HG03378 (cell line): ENCODE results near the gene C10orf95.

Source experiments
- ATAC-seq: cut with Tn5 transposase; IDR thresholded peaks from one replicate; pipeline ENCODE4 v1.9.1; 2021; ENCODE audit warnings: mild to moderate bottlenecking, moderate library complexity; ENCODE audit not compliant: unreplicated experiment

The C10orf95 gene

DNA sequence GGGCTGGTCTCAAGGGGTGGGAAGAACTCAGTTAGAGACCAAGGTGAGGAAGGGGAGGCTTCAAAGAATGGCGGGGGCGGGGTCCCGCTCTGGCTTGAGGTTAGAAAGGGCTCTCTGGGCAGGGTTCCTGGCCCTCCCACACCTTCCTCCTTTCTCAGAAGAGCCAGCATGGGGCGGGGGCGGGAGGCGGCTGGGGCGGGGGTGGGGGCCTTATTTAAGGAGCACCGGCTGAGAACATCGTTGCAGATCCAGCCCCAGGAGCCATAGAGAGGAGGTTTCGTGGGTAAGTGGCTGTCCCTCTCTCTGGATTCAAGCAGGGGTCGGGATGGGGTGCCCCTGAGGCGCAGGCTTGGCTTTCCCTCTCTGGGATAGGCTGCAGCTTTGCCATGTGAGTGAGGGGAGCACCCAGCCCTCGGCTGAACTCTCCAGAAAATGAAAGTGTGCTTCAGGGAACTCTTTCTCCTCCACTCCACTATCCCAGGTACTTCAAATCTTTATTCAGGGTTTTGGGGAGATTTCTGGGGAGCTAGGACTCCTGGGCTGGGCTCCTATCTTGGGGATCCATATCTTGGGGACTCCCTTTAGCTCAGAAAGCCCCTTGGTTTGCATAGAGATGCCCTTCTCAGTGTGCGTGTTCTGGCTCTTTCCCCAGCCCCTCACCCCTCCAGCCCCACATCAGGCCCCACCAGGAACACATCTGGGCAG is 15.7 kb downstream of the C10orf95 start:
- ATAC-seq = no peak

DNA sequence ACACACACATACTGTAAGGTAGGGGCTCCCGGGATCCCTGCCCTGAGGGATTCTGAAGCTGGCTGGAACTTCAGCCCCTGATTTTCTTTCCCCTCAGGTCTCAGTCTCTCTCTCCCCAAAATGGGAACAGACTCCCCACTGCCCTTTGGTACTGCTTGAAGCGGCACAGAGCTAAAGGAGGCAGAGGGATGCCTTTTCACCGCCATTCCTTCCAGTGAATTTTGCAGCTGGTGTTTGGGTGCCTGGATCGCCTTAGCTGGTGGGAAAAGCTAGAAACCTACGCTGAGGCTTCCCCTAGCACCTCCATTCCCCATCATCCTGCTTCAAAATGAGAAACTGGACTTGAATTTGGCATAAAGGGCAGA is 16.2 kb downstream of the C10orf95 start:
- ATAC-seq = no peak

- ATAC-seq = no peak
Observed at GRCh38 chr10:102434394-102435132, 16.8 kb downstream of the C10orf95 start.

GRCh38 chr10:102433619-102434046 is 17.7 kb downstream of the C10orf95 start:
- ATAC-seq = no peak

GRCh38 chr10:102432162-102432950 is 19.0 kb downstream of the C10orf95 start, which contains the start of gene CUEDC2:
CUEDC2 (minus strand) TSS chr10:102432574; CDS start chr10:102425188, 7,386 bp downstream.
- peak; percentile 76 for ATAC-seq

DNA sequence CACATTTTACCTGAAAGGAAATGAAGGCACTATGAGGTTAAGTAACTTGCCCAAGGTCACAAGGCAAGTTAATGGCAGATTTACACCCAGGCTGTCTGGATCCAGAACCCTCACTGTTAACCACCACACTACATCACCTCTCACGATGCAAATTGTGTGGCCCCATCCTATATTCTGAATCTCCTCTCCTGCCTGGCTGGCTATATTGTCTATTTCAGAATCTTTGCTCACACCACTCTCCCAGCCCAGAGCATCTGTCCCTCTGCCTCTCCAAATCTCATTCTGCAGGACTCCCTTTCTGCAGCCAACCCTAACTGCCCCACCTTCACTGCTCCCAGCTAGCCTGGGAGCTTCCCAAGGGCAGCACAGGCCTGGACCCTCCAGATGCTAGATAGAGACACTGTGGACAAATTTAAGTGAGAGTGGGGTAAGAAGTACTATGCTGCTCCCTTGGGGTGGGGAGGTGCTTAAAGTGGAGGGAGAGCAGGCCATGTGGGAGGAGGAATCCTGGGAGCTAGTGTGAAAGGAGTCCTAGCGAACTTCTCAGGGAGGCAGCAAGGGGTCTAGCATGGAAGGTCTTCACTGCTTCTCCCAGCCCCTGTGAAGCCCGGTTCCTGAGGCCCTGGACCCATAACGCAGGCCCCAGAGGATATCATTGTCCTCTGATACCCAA is 19.8 kb downstream of the C10orf95 start:
- no peak for ATAC-seq

DNA sequence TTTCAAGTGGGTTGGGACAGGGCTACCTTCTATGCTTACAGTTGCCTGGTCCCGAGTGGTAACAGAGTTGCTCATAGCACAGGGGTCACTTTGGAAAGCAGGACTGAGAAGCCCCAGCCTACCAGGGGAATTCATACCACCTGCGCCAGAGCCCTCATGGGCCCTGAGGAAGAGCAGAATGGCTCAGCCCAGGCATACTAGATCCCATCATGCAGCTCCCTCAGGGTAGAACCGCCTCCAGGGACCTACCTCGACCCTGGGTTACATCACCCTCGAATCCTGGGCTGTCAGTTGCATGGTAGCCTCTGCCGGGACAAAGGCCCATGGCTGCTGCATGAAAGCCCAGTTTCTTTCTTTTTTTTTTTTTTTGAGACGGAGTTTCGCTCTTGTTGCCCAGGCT is 21.9 kb downstream of the C10orf95 start:
- ATAC-seq = no peak

DNA sequence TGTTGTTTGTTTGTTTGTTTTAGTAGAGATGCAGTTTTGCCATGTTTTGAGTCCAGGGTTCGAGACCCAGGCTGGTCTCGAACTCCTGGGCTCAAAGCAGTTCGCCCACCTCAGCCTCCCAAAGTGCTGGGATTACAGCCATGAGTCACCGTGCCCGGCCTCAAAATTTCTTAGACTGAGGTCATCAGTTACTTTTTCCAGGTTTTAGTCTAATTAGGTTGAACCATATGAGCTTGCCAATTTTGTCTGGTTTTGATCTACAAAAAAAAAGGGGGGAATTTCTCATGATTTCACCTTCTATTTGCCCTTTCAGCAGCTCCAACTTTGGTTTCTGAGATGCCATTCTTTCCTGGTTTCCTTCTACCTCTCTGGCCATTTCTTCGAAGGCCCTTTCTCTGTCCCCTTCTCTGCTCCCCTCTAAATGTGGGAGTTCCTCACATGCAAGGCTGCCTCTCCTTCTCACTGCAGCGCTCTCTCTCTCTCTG is 24.5 kb downstream of the C10orf95 start:
- no peak for ATAC-seq

- ATAC-seq = no peak
Observed at GRCh38 chr10:102425444-102425843, 25.9 kb downstream of the C10orf95 start.

GRCh38 chr10:102424916-102425315 is 26.4 kb downstream of the C10orf95 start:
- ATAC-seq = no peak

DNA sequence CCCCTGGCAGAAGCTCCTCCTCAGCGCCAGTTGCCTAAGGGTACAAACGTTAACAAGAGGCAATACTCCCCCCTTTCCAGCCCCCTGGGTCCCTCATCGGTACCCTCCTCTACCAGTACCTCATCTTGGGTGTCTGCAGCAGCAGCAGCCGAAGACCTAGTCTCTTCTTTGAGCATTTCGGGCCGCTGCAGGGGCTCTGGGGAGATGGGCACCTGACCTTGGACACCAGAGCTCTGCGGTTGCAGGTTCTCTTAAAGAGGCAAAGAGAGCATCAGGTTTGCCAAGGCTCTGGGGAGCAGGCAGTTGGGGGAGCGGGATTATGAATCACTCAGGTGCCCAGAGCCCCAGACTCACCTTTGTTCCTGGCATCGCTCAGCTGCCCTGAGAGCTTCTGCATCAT is 27.2 kb downstream of the C10orf95 start:
- ATAC-seq = no peak

DNA sequence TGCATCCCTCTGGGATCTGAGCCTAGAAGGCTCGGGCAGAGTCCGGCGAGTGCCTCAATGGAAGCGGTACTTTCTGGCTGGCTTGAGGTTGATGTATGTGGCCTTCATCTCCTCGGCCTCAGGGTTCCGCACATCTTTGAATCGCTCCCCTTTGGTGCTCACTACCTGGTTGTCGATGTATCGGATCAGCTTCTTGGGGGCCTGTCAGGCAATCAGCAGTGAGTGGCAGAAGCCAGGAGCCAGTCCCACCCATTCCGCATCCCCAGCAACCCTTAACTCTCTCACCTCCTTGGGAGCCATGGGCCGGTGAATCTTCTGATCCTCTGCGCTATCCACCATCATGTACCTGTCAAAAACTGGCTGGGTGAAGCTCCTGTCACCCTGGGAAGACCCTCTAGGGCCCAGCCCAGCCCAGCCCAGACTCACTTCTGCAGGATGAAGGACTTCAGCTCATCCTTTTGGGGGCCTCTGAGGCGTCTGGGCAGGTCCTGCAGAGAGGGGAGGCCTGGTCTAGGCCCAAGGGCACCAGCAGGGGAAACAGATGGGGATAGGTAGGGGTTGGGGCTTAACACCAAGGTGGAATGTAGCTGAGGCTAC is 27.9 kb downstream of the C10orf95 start:
- ATAC-seq = no peak

- ATAC-seq = no peak
Observed at GRCh38 chr10:102422545-102423129, 28.7 kb downstream of the C10orf95 start.

DNA sequence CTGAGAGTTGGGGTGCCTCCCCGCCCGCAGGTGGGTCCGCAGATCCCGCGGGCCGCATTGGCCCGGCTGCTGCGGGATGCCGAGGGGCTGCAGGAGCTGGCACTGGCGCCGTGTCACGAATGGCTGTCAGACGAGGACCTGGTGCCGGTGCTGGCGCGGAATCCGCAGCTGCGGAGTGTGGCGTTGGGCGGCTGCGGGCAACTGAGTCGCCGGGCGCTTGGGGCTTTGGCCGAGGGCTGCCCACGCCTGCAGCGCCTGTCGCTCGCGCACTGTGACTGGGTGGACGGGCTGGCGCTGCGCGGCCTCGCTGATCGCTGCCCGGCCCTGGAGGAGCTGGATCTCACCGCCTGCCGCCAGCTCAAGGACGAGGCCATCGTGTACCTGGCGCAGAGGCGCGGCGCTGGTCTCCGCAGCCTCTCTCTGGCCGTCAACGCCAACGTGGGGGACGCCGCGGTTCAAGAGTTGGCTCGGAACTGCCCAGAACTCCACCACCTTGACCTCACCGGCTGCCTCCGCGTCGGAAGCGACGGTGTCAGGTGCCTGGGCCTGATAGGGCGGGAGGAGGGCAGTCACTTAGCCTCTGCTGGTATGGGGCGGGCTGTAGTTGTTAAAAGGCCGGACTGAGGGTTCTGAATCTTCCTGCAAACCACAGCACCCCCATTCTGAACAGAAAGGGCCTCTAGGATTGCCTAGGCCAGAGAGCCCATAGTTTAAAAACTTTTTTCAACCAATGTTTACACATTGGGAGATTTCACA is 29.4 kb downstream of the C10orf95 start:
- ATAC-seq = no peak

GRCh38 chr10:102421507-102421756 is 29.9 kb downstream of the C10orf95 start:
- no peak for ATAC-seq

- ATAC-seq = peak; percentile 58
Observed at GRCh38 chr10:102420714-102421506, 30.4 kb downstream of the C10orf95 start, which contains the start of gene FBXL15. FBXL15 (plus strand) TSS chr10:102420836; CDS start chr10:102421130, 294 bp downstream.

DNA sequence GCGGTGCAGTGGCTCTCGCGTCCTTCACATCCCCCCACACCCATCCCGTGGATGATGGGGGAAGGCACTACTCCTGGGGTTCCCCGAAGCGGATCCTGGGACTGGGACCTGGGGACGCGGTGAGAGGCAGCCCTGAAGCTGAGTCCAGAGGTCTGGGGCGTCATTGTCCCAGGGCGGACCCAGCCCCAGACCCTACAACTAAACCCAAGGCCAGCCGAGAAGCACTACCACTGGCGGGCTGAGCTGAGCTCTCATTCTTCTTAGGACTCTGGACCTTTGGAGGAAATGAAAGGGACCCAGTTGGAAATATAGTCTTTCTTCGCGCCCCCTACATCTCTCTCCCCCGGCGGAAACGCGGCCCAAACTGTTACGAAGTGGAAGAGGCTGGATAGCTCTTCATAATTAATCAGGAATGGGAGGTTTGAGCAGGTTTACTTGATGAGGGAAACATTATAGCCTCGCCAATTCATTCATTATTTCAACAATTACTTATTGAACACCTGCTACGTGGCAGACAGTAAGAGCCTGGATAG is 31.1 kb downstream of the C10orf95 start:
- no peak for ATAC-seq
